Activated naive CD8-positive, alpha-beta T cell treated with anti-CD3 and anti-CD28 coated beads, Interleukin-2, amount 50 U/mL, for 16 hours (primary cell): Measurements from ENCODE around the gene NQO1.
"Not testable (repeated sequence)": the region's sequence is repeated elsewhere in the genome, so short reads cannot be mapped to it uniquely, and the experiment has no call there.

ENCODE experiments used
- DNase-seq: peaks from one replicate; pipeline ENCODE4 v3.0.0-alpha.2; 2020; ENCODE audit warnings: low read depth, low spot score

The NQO1 gene

DNA sequence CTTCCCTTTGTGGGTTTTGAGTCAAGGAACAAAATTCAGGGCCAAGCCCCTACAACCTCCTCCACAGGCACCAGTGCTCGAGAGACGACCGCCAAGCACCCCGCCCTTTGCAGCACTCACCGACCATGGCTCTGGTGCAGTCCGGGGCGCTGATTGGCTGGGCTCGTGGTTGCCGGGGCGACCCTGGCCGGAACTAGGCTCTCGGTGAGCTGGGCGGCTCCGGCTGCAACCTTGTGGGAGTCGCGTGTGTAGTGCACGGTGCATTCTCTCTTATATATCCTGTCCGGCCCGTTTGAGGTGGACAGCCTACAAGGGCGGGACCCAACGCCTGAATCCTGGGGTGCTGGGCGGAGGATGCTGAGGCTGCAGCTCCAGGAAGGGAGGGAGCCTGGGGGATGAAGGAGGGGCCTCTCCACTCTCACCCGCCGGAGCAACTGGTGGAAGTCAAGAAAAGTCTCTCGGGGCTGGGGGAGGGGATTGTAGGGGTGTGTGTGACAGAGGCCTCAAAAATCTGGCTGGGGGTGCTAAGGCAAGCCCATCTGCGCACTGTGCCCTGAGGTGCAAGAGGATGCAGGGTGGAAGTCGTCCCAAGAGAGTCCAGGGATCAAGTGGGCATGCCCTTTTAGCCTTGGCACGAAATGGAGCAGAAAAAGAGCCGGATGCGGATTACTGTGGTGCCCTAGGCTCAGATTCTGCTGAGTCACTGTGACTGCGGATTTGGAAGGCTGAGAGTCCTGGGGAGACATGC, at the start of gene NQO1:
Gene NQO1 (minus strand): TSS at position 248 of the 748 bp plus-strand sequence. CDS start 121 bp downstream, at position 127.
- peak; percentile 81 for DNase-seq

DNA sequence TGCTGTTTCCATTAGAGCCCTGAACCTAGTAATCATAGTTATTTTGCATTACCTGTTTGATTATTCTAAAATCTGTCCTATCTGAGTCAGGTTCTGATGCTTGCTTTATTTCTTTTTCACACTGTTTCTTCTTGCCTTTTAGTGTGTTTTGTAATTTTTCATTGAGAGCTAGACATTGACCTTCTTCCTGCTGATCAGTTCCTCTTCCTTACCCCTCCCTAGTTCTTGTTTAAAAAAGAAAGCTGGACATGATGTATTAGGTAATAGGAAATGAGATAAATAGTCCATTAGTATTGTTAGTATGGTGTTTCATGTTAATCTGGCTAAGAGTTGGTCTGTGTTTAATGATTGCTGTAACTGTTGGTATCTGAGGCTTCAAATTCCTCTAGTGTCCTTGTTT, 49.2 kb upstream of the NQO1 start:
- no peak for DNase-seq

DNA sequence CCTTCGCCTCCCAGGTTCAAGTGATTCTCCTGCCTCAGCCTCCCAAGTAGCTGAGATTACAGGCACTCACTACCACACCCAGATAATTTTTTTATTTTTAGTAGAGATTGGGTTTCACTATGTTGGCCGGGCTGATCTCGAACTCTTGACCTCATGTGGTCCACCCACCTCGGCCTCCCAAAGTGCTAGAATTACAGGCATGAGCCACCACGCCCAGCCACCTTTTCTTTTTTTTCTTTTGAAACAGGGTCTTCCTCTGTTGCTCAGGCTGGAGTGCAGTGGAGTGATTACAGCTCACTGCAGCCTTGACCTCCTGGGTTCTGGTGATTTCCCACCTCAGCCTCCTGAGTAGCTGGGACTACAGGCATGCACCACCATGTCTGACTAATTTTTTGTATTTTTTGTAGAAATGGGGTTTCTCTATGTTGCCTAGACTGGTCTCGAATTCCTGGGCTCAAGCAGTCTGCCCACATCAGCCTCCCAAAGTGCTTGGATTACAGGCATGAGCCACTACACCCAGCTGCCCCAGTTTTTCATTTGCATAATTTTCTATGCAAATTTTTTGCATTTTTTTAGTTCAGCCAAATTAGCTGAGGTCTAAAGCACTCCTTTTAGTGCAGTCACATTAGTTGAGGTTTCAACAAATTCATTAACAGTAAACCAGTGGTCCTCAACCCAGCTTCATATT, 47.0 kb upstream of the NQO1 start:
- DNase-seq: no peak

DNA sequence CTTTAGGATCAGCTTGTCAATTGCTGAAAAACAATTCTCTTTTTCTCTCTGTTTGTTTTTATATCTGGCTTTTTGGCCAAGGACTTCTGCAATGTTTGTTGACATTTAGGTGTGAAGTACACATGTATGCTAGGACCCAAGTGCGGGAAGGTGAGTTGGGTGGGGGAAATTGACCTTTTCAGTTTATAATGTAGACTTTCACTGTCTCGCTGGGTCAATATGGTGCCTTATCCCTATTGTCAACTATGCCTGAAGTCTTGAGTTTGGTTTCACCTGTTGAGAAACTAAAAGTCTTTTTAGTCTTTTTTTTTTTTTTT, 45.2 kb upstream of the NQO1 start:
- DNase-seq: no peak

DNA sequence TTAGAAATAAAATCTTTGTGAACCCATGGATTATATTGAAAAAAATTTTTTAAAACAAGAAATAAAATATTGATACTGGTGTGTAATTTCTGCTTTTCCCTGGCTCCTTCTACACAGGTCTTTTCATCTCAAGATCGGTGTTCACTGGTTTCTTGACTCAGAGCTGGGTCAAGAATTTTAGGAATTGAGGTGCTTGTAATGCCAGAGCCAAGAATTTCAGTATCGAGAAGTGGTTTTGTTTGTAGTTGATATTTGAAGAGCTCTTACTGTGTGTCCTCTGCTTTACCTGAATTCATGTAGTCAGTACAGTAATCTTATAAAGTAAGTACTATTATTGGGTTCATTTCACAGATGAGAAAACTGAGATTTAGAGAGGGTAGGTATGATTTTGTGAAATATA, 43.0 kb upstream of the NQO1 start:
- DNase-seq: no peak

DNA sequence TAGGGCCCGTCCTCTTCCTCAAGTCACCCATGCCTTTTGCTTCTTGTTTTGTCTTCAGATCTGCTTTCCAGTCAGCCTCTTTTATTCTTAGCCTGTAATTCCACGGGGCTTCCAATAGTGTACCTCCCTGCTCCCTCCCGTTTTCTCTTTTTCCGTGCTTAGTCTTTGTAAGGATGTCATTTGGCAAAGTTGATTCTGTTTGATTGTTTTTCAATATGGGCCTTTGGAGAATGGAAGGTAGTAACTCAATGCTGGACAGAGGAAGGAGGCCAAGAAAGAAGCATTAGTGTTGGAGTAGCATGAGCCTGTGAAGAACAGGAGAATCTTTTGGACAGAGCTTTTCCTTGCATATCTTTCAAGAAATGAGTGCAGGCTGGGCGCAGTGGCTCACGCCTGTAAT, 42.3 kb upstream of the NQO1 start:
- DNase-seq: no peak

DNA sequence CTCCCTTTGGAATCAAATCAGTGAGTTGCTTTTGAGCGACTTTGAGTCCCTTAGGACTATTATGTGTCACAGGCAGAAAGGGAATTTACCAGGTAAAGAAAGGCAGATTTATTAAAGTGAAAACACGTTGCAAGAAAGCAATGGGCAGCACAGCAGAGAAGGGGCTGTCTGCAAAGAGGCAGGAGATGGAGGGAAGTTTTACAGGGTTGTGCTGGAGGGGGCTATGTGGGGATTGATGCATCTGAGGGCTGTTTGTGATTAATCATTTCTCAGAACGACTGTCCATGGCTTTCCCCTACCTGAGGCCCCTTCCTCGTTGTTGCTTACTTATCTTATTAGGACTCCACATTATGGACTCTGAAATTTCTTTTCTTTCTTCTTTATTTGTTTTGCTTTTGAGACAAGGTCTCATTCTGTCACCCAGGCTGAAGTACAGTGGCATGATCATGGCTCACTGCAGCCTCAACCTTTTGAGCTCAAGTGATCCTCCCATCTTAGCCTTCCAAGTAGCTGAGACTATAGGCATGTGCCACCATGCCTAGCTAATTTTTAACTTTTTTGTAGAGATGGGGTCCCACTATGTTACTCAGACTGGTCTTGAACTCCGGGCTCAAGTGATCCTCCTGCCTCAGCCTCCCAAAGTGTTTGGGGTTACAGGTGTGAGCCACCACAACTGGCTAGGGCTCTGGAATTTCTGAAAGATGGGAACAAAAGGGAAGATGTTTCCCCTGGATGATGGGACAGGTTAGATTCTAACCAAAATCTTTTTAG, 41.3 kb upstream of the NQO1 start:
- DNase-seq: no peak

DNA sequence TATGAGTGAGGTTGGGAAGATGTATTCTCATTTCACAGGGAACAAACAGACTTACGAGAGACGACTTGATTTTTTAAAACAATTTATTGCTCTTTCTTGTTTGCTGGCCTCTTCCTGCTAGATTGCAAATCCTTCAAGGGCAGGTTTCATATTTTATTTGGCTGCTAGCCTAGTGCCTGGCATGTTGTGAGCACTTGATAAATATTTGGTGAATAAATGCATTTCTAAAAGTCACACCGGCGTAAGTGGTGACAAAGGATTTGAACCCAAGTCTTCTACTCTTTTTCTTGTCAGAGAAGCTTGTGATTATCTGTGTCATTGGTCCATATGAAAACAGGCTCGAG, 37.2 kb upstream of the NQO1 start:
- no peak for DNase-seq

DNA sequence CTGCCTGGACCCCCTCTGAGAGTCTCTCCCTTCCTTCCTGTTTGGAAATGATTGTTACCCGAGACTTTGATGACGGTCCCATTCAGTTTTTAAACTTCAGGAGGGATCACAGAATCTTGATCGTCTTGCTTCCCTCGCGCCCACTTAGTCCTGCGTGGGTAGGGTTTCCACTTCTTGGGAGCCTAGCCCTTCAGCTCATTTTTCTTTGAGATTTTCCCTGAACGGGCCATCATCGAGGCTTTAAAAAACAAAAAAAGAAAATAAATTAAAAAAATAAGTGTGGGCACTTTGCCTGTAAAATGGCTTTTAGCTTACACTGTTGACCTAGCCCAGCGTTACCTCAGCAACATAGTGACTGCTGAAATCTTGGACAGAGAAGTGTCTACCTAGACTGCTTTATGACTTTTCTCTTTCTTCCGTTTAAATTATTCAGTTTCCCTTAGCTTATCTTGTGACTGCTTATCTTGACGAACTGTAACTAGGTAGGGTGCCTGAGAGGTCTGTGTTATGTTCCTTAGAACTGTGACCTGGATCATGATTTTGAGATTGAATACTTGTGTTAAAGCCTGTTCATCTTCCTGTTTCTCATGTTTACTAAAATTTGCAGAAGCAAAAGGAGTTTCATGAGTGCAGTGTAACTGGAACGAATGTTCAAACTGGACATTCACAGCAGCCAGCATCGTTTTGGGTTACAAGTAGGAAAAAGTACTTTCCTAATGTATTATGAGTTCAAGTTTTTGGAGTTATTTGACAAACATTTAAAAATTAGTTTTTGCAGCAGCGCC, 36.6 kb upstream of the NQO1 start:
- DNase-seq: no peak

DNA sequence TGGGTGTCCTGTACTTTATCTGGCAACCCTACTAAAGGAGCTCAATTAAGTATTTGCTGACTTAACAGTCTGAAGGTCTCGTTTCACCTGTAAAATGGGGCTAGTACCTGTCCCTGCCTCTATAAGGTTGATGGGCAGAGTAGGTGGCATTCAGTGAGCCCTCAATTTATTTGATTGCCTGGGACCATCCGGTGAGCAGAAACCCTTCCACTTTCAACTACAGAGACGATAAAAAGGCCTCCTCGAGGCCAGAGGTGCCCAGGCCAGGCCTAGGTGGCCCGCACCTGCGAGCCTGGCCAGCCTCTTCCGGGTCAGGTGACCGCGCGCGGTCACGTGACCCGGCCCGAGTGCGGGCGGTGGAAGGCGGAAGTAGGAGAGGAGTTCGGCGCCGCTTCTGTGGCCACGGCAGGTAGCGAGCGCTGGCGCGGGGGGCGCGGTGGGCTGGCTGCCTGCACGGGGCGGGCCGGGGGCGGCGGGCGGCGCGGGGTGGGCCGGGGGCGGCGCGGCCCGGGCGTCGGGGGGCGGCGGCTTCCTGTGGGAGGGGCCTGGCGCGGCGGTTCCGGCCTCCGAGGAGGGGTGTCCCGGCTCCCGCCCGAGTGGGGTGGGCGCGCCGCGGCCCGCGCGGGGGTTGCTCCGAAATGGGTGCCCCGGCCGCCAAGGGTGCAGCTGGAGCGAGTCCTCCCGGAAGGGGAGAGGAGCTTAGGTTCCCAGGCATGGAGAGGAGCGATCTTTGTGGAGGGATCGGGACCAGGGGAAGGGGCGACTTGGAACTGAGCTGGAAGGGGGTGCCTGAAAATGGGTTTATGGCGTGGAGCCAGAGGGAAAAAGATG, 35.8 kb upstream of the NQO1 start, which contains the start of gene WWP2:
Gene WWP2 (plus strand): TSS at position 350 of the 831 bp plus-strand sequence. CDS start 24,679 bp downstream, outside the sequence.
- DNase-seq: peak; percentile 45

DNA sequence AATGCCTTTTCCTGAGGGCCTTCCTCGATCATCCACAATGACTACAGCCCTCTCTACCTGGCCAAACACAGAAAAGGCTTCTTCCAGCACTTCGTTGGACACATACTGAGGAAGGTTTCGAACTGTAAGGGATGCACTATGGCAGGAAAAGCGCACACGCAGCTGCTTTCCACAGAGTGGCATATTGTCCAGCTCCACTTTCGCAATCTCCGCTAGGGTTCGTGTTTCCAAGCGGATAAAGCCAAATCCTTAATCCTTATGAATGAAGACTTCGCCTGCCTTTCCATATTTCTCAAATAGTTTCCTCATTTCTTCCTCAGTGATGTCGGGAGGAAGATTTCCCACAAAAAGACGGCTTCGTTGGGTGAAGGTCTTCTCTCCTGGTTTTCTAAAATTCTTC, 31.0 kb upstream of the NQO1 start:
- not testable (repeated sequence) for DNase-seq

DNA sequence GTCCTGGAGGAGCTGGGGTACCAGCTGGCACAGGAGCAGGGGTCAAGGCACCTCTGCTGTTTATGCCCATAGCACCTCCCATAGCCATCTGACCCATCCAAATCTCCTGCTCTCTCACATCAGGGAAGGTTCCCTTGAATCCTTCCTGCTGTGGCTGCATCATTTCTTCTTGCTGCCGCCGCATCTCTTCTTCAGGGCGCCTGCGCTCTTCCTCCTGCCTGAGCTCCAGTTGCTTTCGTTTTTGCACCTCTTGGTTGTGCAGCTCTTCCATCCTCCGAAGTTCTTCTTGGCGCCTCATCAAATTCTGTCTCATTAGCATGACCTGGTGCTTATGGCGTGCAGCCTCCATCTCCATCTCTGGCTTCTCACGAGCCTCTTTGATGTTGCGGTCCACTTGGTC, 30.3 kb upstream of the NQO1 start:
- no peak for DNase-seq

DNA sequence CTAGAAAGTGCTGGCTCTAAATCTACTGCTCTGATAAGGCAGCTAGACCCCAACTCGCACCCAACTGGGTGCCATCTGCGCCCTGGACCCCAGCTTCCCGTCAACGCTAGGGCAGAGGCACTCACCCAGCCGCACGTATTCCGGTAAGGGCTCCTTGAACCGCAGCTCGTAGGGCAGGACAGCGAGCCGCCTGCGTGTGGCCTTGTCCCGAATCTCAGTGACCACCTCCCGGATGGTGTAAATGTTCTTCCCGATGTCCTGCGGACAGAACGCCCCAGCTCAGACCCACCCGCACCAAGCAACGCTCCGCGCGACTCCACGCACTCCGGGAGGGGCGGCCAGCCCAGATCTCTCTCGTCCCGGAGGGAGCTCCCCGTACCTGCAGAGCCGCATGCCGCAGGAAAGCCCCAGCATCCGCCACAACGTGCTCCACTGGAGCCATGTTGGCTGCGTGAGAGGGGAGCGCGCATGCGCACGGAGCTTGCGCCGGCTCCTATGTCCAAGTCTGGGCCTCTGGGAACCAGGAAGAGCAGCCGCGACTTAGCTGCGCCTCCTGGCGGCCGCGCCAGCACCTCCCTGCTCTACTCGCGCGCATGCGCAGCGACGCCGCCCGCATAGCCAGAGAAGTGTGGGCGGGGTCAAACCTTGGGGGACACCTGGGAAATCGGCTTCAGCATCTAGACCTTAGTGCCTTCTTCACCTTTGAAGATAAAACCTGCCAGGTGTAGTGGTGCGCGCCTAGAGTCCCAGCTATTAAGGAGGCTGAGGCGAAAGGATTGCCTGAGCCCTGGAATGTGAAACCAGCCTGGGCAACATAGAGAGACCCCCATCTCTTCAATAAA, 28.3 kb upstream of the NQO1 start, which contains the start of gene NOB1:
Gene NOB1 (minus strand): TSS at position 458 of the 842 bp plus-strand sequence. CDS start 16 bp downstream, at position 442.
- peak; percentile 91 for DNase-seq

DNA sequence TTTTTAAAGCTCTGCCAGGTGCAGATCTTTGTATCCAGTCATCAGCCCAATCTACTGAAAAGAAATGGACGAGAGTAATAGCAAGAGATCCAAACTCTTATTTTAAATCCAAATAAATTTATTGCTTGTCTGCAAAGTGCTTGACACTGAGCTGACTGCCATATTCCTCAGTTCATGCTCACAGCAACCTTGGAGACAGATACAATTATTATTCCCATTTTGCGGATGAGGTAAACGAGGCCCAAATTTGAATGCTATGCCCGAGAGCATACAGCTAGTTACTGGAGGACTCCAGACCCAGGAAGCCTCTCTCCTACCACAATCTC, 27.7 kb upstream of the NQO1 start:
- no peak for DNase-seq

DNA sequence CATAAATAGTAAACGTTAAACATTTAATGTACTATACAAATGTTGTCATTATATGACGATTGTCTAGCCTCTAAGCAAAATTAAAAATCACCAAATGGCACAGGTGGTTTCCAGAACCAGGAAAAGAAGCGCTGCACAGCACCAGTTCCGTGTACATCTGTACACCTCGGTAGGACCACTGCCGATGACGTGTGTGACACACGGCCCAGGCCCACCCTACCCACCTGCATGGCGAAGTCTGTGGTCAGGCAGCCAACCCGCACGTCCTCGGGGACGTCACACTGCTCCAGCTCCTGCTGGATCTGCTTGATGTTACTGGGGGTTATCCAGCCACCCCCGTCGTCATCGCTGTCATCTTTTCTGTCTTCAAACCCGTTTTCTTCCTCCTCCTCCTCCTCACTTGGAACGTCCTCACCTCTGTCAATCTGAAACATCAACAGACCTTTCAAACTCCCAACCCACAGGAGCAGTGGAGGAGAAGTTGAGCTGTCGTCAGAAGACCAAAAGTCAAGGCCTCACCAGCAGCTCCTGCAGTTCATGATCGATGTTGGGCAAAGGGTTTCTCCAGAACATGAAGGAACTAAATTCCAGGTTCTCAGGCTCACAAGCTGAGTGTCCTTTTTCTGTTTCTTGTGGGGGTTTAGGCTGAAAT, 22.5 kb upstream of the NQO1 start:
- no peak for DNase-seq

DNA sequence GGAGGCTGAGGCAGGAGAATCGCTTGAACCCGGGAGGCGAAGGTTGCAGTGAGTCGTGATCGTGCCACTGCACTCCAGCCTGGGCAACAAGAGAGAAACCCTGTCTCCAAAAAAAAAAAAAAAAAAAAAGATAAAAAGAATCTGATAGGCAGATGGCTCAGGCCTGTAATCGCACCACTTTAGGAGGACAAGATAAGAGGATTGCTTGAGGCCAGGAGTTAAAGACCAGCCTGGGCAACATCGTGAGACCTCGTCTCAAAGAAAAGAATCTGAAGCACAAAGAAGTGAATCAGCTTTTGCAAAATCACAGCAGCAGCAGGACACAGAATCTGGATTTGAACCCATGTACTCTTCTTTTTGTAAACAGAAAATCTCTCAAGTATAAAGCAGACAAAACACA, 20.8 kb upstream of the NQO1 start:
- no peak for DNase-seq

DNA sequence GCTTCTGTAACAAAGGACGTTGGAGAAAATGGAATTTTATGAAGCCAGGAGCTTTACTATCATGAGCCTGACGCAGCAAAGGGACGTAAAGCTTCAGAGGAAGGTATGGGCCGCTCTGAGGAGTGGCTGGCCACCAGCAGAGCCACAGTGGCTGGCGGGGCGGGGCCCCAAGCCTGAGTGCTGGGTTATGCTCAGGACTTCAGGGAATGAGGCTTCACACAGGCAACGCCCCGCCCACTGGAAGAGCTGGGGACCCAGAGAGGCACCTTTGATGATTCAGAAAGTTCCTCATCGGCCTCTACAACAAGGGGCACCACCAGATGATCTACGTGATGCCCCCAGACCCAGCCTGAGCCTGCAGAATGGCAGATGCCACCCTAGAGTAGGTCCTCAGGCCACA, 19.6 kb upstream of the NQO1 start:
- DNase-seq: no peak

DNA sequence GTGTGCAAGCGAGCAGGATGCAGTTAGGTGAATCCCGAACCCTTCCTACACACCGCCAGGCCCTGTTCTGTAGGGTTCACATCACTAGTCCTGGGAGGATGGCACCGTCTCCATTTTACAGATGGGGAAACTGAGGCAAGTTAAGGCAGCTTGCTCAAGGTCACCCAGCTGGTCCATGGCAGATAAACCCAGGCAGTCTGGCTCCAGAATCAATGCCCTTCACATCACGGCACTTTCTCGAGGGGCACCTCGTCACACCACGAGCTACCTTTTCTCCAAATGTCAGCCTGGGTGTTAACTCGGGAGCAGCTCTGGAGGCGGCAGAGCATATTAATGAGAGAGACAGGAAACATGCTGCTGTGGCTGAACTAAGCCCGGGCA, 18.9 kb upstream of the NQO1 start:
- DNase-seq: no peak

DNA sequence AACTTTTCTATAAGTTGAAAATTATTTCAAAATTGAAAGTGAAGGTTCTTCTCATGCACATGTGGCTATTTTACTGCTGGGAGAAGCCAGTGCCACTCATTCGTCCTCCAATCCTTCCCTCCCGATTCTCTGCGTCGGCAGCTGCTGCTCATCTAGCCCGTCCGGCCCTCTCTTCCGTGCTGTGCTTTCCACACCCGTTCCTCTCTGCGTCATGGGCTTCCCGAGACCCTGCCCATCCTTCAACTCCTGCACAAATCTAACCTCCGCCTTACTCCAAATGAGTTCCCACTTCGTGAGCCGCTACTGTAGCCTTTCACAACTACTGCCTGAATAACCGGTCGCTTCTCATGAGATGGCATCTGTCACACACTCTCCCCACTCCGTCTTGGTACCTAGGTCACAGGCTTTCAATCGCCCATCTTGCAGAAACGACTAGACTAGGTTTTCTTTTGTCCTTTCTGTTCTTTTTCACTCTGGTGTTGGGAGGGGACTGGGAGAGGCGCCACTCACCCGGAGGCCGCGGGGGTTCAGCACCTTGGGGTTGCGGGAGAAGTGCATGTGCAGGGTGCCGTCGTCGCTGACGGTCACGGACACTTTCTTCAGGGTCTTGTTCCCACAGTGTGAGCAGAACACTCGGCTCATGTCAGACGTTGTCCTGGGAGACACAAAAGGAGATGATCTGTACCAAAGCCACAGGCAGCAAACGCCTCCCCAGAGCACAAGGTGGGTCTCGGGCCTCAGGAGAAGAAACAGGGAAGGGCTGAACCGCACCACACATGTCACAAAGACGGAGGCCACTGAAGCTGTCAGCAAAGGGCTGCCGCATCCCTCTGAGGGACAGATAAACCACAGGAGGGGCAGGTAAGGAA, 18.2 kb upstream of the NQO1 start:
- no peak for DNase-seq
